ENCODE measurements around the gene BET1L.
"Not testable (repeated sequence)": the region's sequence is repeated elsewhere in the genome, so short reads cannot be mapped to it uniquely, and the experiment has no call there.

BET1L gene

GRCh38 chr11:223026-223789 is 16.0 kb upstream of the BET1L start:
- CTCF ChIA-PET, result interaction anchor here (1.1 to 2.5 kb wide), 3 partner anchors 10 to 28 kb away, joined by 3 to 9 read pairs (median 3); no protein-coding TSS in a partner anchor
- TF ChIP-seq, protein P1, sequence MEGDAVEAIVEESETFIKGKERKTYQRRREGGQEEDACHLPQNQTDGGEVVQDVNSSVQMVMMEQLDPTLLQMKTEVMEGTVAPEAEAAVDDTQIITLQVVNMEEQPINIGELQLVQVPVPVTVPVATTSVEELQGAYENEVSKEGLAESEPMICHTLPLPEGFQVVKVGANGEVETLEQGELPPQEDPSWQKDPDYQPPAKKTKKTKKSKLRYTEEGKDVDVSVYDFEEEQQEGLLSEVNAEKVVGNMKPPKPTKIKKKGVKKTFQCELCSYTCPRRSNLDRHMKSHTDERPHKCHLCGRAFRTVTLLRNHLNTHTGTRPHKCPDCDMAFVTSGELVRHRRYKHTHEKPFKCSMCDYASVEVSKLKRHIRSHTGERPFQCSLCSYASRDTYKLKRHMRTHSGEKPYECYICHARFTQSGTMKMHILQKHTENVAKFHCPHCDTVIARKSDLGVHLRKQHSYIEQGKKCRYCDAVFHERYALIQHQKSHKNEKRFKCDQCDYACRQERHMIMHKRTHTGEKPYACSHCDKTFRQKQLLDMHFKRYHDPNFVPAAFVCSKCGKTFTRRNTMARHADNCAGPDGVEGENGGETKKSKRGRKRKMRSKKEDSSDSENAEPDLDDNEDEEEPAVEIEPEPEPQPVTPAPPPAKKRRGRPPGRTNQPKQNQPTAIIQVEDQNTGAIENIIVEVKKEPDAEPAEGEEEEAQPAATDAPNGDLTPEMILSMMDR (IDR thresholded peaks at IDR 0.05; ENCODE audit: control extremely low read depth, extremely low read depth, low read depth, missing control alignments), result no peak
- POLR2A ChIA-PET, result interaction anchor here (0.5 kb wide), 1 partner anchor 54 kb away, joined by 3 read pairs; no protein-coding TSS in a partner anchor
- DNase-seq (ENCODE audit: extremely low spot score), result no peak

GRCh38 chr11:221998-222789 is 15.0 kb upstream of the BET1L start:
- no peak for DNase-seq (ENCODE audit: extremely low spot score)
- ChIA-PET CTCF (interaction anchor here (1.2 to 2.5 kb wide), 3 partner anchors 10 to 29 kb away, joined by 3 to 9 read pairs (median 3); no protein-coding TSS in a partner anchor), POLR2A (no interaction called here)
- TF ChIP-seq, protein P1 (IDR thresholded peaks at IDR 0.05; ENCODE audit: control extremely low read depth, extremely low read depth, low read depth, missing control alignments), result no peak

- ChIA-PET CTCF (interaction anchor here (1.2 to 2.5 kb wide), 2 partner anchors 10 to 30 kb away, joined by 3 to 9 read pairs; no protein-coding TSS in a partner anchor), POLR2A (no interaction called here)
- no peak for DNase-seq (ENCODE audit: extremely low spot score)
- TF ChIP-seq, protein P1 (IDR thresholded peaks at IDR 0.05; ENCODE audit: control extremely low read depth, extremely low read depth, low read depth, missing control alignments), result no peak
These were observed 14.3 kb upstream of the BET1L start for GRCh38 chr11:221539-221938.

DNA sequence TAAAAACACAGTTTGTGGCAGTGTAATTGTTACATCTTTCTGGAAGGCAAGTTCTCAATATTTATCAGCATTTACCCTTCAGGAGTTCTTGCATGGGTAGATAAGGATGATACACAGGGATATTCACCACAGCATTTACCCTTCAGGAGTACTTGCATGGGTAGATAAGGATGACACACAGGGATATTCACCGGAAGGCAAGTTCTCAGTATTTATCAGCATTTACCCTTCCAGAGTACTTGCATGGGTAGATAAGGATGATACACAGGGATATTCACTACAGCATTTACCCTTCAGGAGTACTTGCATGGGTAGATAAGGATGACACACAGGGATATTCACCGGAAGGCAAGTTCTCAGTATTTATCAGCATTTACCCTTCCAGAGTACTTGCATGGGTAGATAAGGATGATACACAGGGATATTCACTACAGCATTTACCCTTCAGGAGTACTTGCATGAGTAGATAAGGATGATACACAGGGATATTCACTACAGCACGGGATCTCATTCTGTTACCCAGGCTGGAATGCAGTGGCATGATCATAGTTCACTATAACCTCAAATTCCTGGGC is 13.5 kb upstream of the BET1L start:
- CTCF ChIA-PET, result interaction anchor here (1.2 to 2.5 kb wide), 2 partner anchors 9 to 30 kb away, joined by 3 to 9 read pairs; no protein-coding TSS in a partner anchor
- POLR2A ChIA-PET; DNase-seq (ENCODE audit: extremely low spot score): not testable (repeated sequence)

- TF ChIP-seq, protein P1 (IDR thresholded peaks at IDR 0.05; ENCODE audit: control extremely low read depth, extremely low read depth, low read depth, missing control alignments), result no peak
- ChIA-PET CTCF (interaction anchor here (1.4 kb wide), 3 partner anchors 10 to 33 kb away, joined by 5 to 7 read pairs (median 5); no protein-coding TSS in a partner anchor), POLR2A (interaction anchor here (0.5 kb wide), 1 partner anchor 140 kb away, joined by 7 read pairs; no protein-coding TSS in a partner anchor)
- no peak for DNase-seq (ENCODE audit: extremely low spot score)
These were observed 11.8 kb upstream of the BET1L start for GRCh38 chr11:218815-219593.

- DNase-seq (ENCODE audit: extremely low spot score), result no peak
- TF ChIP-seq, protein P1 (IDR thresholded peaks at IDR 0.05; ENCODE audit: control extremely low read depth, extremely low read depth, low read depth, missing control alignments), result no peak
- CTCF ChIA-PET, result interaction anchor here (1.4 to 3.4 kb wide), 3 partner anchors 17 to 144 kb away, joined by 4 to 11 read pairs (median 7); no protein-coding TSS in a partner anchor
- POLR2A ChIA-PET, result no interaction called here
These were observed 10.5 kb upstream of the BET1L start for GRCh38 chr11:217704-218103.

All from GM10248 (cell line).